SK-N-SH (cell line): ENCODE measurements around the gene RTF2.

Experiments
- CTCF ChIP-seq: fragments of 200-600 bp; sonication (generic); IDR thresholded peaks from 2 replicates; pipeline ENCODE4 v1.6.1; 2017; ENCODE audit warnings: antibody characterized with exemption, mild to moderate bottlenecking, moderate library complexity
- FOXJ3 ChIP-seq: sonication (generic); formaldehyde crosslinking; IDR thresholded peaks from 2 replicates; pipeline ENCODE4 v1.5.1; 2020; ENCODE audit warnings: mild to moderate bottlenecking, missing genetic modification reagents
- GABPA ChIP-seq: IDR thresholded peaks from 2 replicates; pipeline ENCODE4 v1.4.0; 2012; ENCODE audit warnings: low read depth, mild to moderate bottlenecking
- NFIC ChIP-seq: IDR thresholded peaks from 2 replicates; pipeline ENCODE4 v1.4.0; 2012; ENCODE audit warnings: borderline replicate concordance
- PBX3 ChIP-seq: IDR thresholded peaks from 2 replicates; pipeline ENCODE4; 2012
- POLR2AphosphoS5 ChIP-seq: IDR thresholded peaks from 2 replicates; pipeline ENCODE4 v1.6.1; 2012; ENCODE audit warnings: low read depth, low read length
- REST ChIP-seq: IDR thresholded peaks from 2 replicates; pipeline ENCODE4 v1.6.1; 2012; ENCODE audit warnings: mild to moderate bottlenecking, low read depth, low read length, moderate library complexity
- TAF1 ChIP-seq: IDR thresholded peaks from 2 replicates; pipeline ENCODE4 v1.6.1; 2012; ENCODE audit warnings: low read depth, mild to moderate bottlenecking, low read length, moderate library complexity, borderline replicate concordance
- YY1 ChIP-seq: IDR thresholded peaks from 2 replicates; pipeline ENCODE4 v1.4.0; 2012; ENCODE audit warnings: low read depth, mild to moderate bottlenecking

GRCh38 chr20:56429941-56430340 lies 38.5 kb upstream of the RTF2 start:
- TF ChIP-seq REST (no peak), CTCF (no peak), PBX3 (no peak), FOXJ3 (CRISPR knock-in tag) (no peak), TAF1 (no peak), POLR2AphosphoS5 (no peak), GABPA (no peak), NFIC (no peak), YY1 (no peak)
